Measurements from ENCODE around the gene JAG2. TPM values are rescaled to one million over a fixed set of nuclear protein-coding genes. Genes with fewer than 3 reads are reported as not detected.

JAG2 gene
- total and polyA plus RNA-seq, 2 of the 13 experiments (the other 11 are each of a cell fraction or from before 2014, with no cell fraction given) = 0.04 to 0.16 TPM

GRCh38 chr14:105126126-105126980 is 42.2 kb downstream of the JAG2 start (continued):
- TF ChIP-seq CSRNP2 (CRISPR knock-in tag; conservative IDR thresholded peaks at IDR 0.05; ENCODE audit: low read depth) = no peak
- peak; percentile 66 for TF ChIP-seq HNF4A (CRISPR knock-in tag; IDR thresholded peaks at IDR 0.05)
- TF ChIP-seq HBP1 (CRISPR knock-in tag; IDR thresholded peaks at IDR 0.05; ENCODE audit: low read depth) = no peak

GRCh38 chr14:105124823-105125222 is 43.8 kb downstream of the JAG2 start:
- H3K27ac ChIP-seq (ENCODE audit: extremely low read length, insufficient read depth, low read length) = no peak overlapping the region
- no TSS peak for BruUV-seq (replicated peaks)
- no peaks in the 10 kb centered on the region for H3K79me2 ChIP-seq (ENCODE audit: insufficient read depth, low read length)
- no peaks in the 10 kb centered on the region for H3K36me3 ChIP-seq (replicated peaks in 1 of 2; ENCODE audit: control insufficient read depth in 1 of 2, insufficient read depth in 2 of 2, low read length in 2 of 2)
- peaks cover 23% of the 10 kb centered on the region for H3K4me1 ChIP-seq (ENCODE audit: insufficient read depth, low read length)
- ATAC-seq (no peak), FAIRE-seq (no peak), DNase-seq (ENCODE audit: low spot score) (no peak)
- H3K4me2 ChIP-seq (ENCODE audit: low read depth, low read length) = 0 out of 2 replicates have a peak overlapping the region, but pooled peaks have one; percentile 18
- ChIA-PET POLR2A (no interaction called here), CTCF (ENCODE audit: low intra/inter-chr PET ratio, low total read pairs) (no interaction called here)
- in situ Hi-C loops (cut with HindIII; ENCODE audit: extremely low pct_ligation_motif_present, low pct_unique_long_range_greater_than_20kb) = no loop called here
- no peaks in the 10 kb centered on the region for H4K20me1 ChIP-seq (ENCODE audit: insufficient read depth, low read length)
- no peak overlapping the region for H3K9ac ChIP-seq (ENCODE audit: insufficient read depth, low read depth, low read length)
- no peak overlapping the region for H2AFZ ChIP-seq (ENCODE audit: low read length)
- peaks cover 2 to 26% of the 10 kb centered on the region in 2 experiments; a peak in 3 of 5 replicates for H3K27me3 ChIP-seq (ENCODE audit: control insufficient read depth in 1 of 2, insufficient read depth in 2 of 2, low read length in 2 of 2)
- H3K4me3 ChIP-seq (replicated peaks in 1 of 3; ENCODE audit: insufficient read depth in 1 of 3, low read depth in 2 of 3, low read length in 3 of 3) = no peak overlapping the region; a peak in 1 of 6 replicates
- 0% methylated on average over 3 of the region's 5 CpGs for WGBS (ENCODE audit: low lambda C conversion rate)
- peak; percentile 51; the same call in 1 of the 2 replicates for TF ChIP-seq ZNF891 (CRISPR knock-in tag; IDR thresholded peaks at IDR 0.05)
- TF ChIP-seq ZNF556 (CRISPR knock-in tag; IDR thresholded peaks at IDR 0.05; ENCODE audit: borderline replicate concordance) = no peak
- H3K9me3 ChIP-seq (ENCODE audit: low read length) = peaks cover 12% of the 10 kb centered on the region; the same call in 1 of the 2 replicates
- intact Hi-C loops (cut with micrococcal nuclease; ENCODE audit: unreplicated experiment) = no loop called here
